ENCODE measurements around the gene GATA1. TPM values are rescaled to one million over a fixed set of nuclear protein-coding genes. Genes with fewer than 3 reads are reported as not detected.

Gene GATA1
- total RNA-seq, 2 experiments from 2014 or later = not detected

- ATAC-seq (no peak), DNase-seq (no peak)
- Mint-ChIP-seq H3K27me3 (no peaks in the 10 kb centered on the region), H3K9me3 (no peaks in the 10 kb centered on the region), H3K4me1 (ENCODE audit: low read depth) (peaks cover 20% of the 10 kb centered on the region), H3K4me3 (no peak overlapping the region), H3K27ac (peak overlapping the region; percentile 2), H3K36me3 (ENCODE audit: low read depth) (peaks cover 8% of the 10 kb centered on the region)
- ChIA-PET POLR2A (interaction anchor here (1.3 kb wide), 1 partner anchor 43 kb away, joined by 3 read pairs; no protein-coding TSS in a partner anchor), CTCF (no interaction called here)
- intact Hi-C loops (cut with micrococcal nuclease) = no loop called here
- TF ChIP-seq CTCF (IDR thresholded peaks at IDR 0.05) = no peak
Observed at GRCh38 chrX:48806081-48806480, 19.7 kb downstream of the GATA1 start.

- POLR2A ChIA-PET = no interaction called here
Observed at GRCh38 chrX:48813644-48814043, 27.3 kb downstream of the GATA1 start.

GRCh38 chrX:48814722-48815121 is 28.3 kb downstream of the GATA1 start:
- ChIA-PET POLR2A (interaction anchor here (0.7 kb wide), 1 partner anchor 339 kb away, joined by 3 read pairs; no protein-coding TSS in a partner anchor), CTCF (no interaction called here)
- H3K27me3 Mint-ChIP-seq = no peaks in the 10 kb centered on the region
- H3K4me1 Mint-ChIP-seq (ENCODE audit: low read depth) = no peaks in the 10 kb centered on the region
- DNase-seq = no peak
- H3K9me3 Mint-ChIP-seq = no peaks in the 10 kb centered on the region
- no peak for TF ChIP-seq CTCF (IDR thresholded peaks at IDR 0.05)
- intact Hi-C loops (cut with micrococcal nuclease) = no loop called here
- H3K4me3 Mint-ChIP-seq = no peak overlapping the region
- H3K27ac Mint-ChIP-seq = no peak overlapping the region
- ATAC-seq = no peak
- H3K36me3 Mint-ChIP-seq (ENCODE audit: low read depth) = peaks cover 5% of the 10 kb centered on the region

More at GRCh38 chrX:48813644-48814043, 27.3 kb downstream of the GATA1 start:
- ATAC-seq (no peak), DNase-seq (no peak)
- Mint-ChIP-seq H3K4me3 (no peak overlapping the region), H3K27ac (no peak overlapping the region), H3K4me1 (ENCODE audit: low read depth) (no peaks in the 10 kb centered on the region), H3K9me3 (no peaks in the 10 kb centered on the region), H3K27me3 (no peaks in the 10 kb centered on the region), H3K36me3 (ENCODE audit: low read depth) (peaks cover 5% of the 10 kb centered on the region)
- TF ChIP-seq CTCF (IDR thresholded peaks at IDR 0.05) = no peak
- CTCF ChIA-PET = interaction anchor here (1.2 kb wide), 1 partner anchor 165 kb away, joined by 3 read pairs; no protein-coding TSS in a partner anchor
- intact Hi-C loops (cut with micrococcal nuclease) = no loop called here

- POLR2A ChIA-PET = interaction anchor here (0.7 kb wide), 1 partner anchor 340 kb away, joined by 3 read pairs; no protein-coding TSS in a partner anchor
- ATAC-seq = no peak
- Mint-ChIP-seq H3K36me3 (ENCODE audit: low read depth) (peaks cover 7% of the 10 kb centered on the region), H3K4me1 (ENCODE audit: low read depth) (no peaks in the 10 kb centered on the region), H3K4me3 (no peak overlapping the region), H3K27ac (no peak overlapping the region), H3K27me3 (no peaks in the 10 kb centered on the region), H3K9me3 (no peaks in the 10 kb centered on the region)
- intact Hi-C loops (cut with micrococcal nuclease) = no loop called here
- CTCF ChIA-PET = no interaction called here
- no peak for TF ChIP-seq CTCF (IDR thresholded peaks at IDR 0.05)
- no peak for DNase-seq
Observed at GRCh38 chrX:48815266-48815665, 28.9 kb downstream of the GATA1 start.

GRCh38 chrX:48816014-48816810 is 29.8 kb downstream of the GATA1 start:
- Mint-ChIP-seq H3K27ac (no peak overlapping the region), H3K36me3 (ENCODE audit: low read depth) (peaks cover 7% of the 10 kb centered on the region), H3K4me1 (ENCODE audit: low read depth) (no peaks in the 10 kb centered on the region), H3K4me3 (no peak overlapping the region), H3K27me3 (no peaks in the 10 kb centered on the region), H3K9me3 (no peaks in the 10 kb centered on the region)
- ChIA-PET POLR2A (no interaction called here), CTCF (no interaction called here)
- DNase-seq (no peak), ATAC-seq (no peak)
- TF ChIP-seq CTCF (IDR thresholded peaks at IDR 0.05) = no peak
- intact Hi-C loops (cut with micrococcal nuclease) = no loop called here

Data from activated CD8-positive, alpha-beta T cell treated with anti-CD3 and anti-CD28 coated beads for 36 hours (primary cell).